ENCODE results near the gene ZBTB8OS.

DNA sequence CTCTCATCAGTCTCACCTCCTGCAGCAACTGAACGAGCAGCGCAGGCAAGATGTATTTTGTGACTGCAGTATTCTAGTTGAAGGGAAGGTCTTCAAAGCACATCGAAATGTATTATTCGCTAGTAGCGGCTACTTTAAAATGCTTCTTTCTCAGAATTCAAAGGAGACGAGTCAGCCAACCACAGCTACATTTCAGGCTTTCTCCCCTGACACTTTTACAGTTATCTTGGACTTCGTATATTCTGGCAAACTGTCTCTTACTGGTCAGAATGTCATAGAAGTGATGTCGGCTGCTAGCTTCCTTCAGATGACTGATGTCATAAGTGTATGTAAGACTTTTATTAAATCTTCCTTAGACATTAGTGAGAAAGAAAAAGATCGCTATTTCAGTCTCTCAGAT lies 57.4 kb downstream of the ZBTB8OS start:
- no peak for TF ChIP-seq POLR2AphosphoS5 (IDR thresholded peaks at IDR 0.05; ENCODE audit: insufficient read depth, low read depth, low read length)
- TF ChIP-seq, protein P1, sequence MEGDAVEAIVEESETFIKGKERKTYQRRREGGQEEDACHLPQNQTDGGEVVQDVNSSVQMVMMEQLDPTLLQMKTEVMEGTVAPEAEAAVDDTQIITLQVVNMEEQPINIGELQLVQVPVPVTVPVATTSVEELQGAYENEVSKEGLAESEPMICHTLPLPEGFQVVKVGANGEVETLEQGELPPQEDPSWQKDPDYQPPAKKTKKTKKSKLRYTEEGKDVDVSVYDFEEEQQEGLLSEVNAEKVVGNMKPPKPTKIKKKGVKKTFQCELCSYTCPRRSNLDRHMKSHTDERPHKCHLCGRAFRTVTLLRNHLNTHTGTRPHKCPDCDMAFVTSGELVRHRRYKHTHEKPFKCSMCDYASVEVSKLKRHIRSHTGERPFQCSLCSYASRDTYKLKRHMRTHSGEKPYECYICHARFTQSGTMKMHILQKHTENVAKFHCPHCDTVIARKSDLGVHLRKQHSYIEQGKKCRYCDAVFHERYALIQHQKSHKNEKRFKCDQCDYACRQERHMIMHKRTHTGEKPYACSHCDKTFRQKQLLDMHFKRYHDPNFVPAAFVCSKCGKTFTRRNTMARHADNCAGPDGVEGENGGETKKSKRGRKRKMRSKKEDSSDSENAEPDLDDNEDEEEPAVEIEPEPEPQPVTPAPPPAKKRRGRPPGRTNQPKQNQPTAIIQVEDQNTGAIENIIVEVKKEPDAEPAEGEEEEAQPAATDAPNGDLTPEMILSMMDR (IDR thresholded peaks at IDR 0.05; ENCODE audit: extremely low read depth in 1 of 2, insufficient read depth in 1 of 2, low read depth in 1 of 2, low read length in 2 of 2) = no peak
